Hepatocyte (in vitro differentiated cells): ENCODE data around the gene PCSK6. TPM values are rescaled to one million over a fixed set of nuclear protein-coding genes. Genes with fewer than 3 reads are reported as not detected.

Source experiments
- DNase-seq: peaks from one replicate; pipeline ENCODE4 v3.0.0-alpha.2; 2016; ENCODE audit warnings: low spot score
- H2AFZ ChIP-seq: fragments of 200-600 bp; sonication (generic); 2 replicates; pipeline ENCODE4 v1.6.0; 2016; ENCODE audit warnings: antibody characterized with exemption, mild to moderate bottlenecking
- H3K27ac ChIP-seq: fragments of 200-600 bp; sonication (generic); 2 replicates; pipeline ENCODE4 v1.5.1; 2016; ENCODE audit warnings: mild to moderate bottlenecking
- H3K27me3 ChIP-seq: fragments of 200-600 bp; sonication (generic); 2 replicates; pipeline ENCODE4 v1.6.1; 2016
- H3K36me3 ChIP-seq: fragments of 200-600 bp; sonication (generic); replicated peaks from 2 replicates; pipeline ENCODE4 v1.5.1; 2016; ENCODE audit warnings: low read depth; ENCODE audit not compliant: insufficient read depth
- H3K4me1 ChIP-seq: fragments of 200-600 bp; sonication (generic); 2 replicates; pipeline ENCODE4 v1.5.1; 2016; ENCODE audit warnings: mild to moderate bottlenecking, moderate library complexity; ENCODE audit not compliant: insufficient read depth
- H3K4me2 ChIP-seq: fragments of 200-600 bp; sonication (generic); 2 replicates; pipeline ENCODE4 v1.6.0; 2016
- H3K4me3 ChIP-seq: fragments of 200-600 bp; sonication (generic); 2 replicates; pipeline ENCODE4 v1.5.1; 2016; ENCODE audit warnings: mild to moderate bottlenecking
- H3K79me2 ChIP-seq: fragments of 200-600 bp; sonication (generic); 2 replicates; pipeline ENCODE4 v1.6.0; 2017; ENCODE audit warnings: mild to moderate bottlenecking
- H3K9me2 ChIP-seq: fragments of 200-600 bp; sonication (generic); replicated peaks from 2 replicates; pipeline ENCODE4 v1.6.0; 2017; ENCODE audit warnings: mild to moderate bottlenecking; ENCODE audit not compliant: insufficient read depth
- H3K9me3 ChIP-seq: fragments of 200-600 bp; sonication (generic); 2 replicates; pipeline ENCODE4 v1.5.1; 2016; ENCODE audit warnings: low read depth, mild to moderate bottlenecking
- H4K20me1 ChIP-seq: fragments of 200-600 bp; sonication (generic); 2 replicates; pipeline ENCODE4 v1.6.0; 2016; ENCODE audit warnings: mild to moderate bottlenecking; ENCODE audit not compliant: insufficient read depth, poor library complexity, severe bottlenecking
- CTCF ChIP-seq: fragments of 200-600 bp; sonication (generic); IDR thresholded peaks from 2 replicates; pipeline ENCODE4 v1.5.1; 2016; ENCODE audit warnings: antibody characterized with exemption, mild to moderate bottlenecking; ENCODE audit not compliant: poor library complexity
- EZH2 ChIP-seq: fragments of 200-600 bp; sonication (generic); IDR thresholded peaks from 2 replicates; pipeline ENCODE4 v1.6.1; 2016; ENCODE audit warnings: antibody characterized with exemption, mild to moderate bottlenecking, borderline replicate concordance
- EZH2phosphoT487 ChIP-seq: fragments of 200-600 bp; sonication (generic); IDR thresholded peaks from one replicate; pipeline ENCODE4 v1.6.1; 2018; ENCODE audit warnings: antibody characterized with exemption, mild to moderate bottlenecking, low read depth, moderate library complexity; ENCODE audit not compliant: unreplicated experiment, severe bottlenecking
- WGBS: methylation state at CpG from one replicate; pipeline ENCODE4 v1.1.6; 2016; ENCODE audit warnings: low lambda C conversion rate; ENCODE audit errors: missing lambda C conversion rate; 5-methylcytosine and 5-hydroxymethylcytosine counted together
- polyA plus RNA-seq: library from polyadenylated mRNA; unstranded; fragments of >200 nt; fragmentation: Nextera tagmentation; extraction: Ambion mirVana; gene quantifications from 2 replicates; pipeline ENCODE4 v1.2.1, GENCODE V29; 2016
- total RNA-seq: library from RNA; depleted of rRNA; stranded (reverse); fragments of >200 nt; gene quantifications from 2 replicates; pipeline ENCODE4 v1.2.3, GENCODE V29; 2014

Gene PCSK6
- total and polyA plus RNA-seq, 2 experiments from 2014 or later = 31.7 to 40.5 TPM

- Histone ChIP-seq H3K9me2 (no peaks in the 10 kb centered on the region), H3K9me3 (no peaks in the 10 kb centered on the region), H3K79me2 (no peaks in the 10 kb centered on the region), H3K4me2 (no peak overlapping the region), H3K4me1 (peaks cover 9% of the 10 kb centered on the region), H3K27ac (no peak overlapping the region), H3K27me3 (no peaks in the 10 kb centered on the region), H2AFZ (no peak overlapping the region), H4K20me1 (no peaks in the 10 kb centered on the region), H3K36me3 (no peaks in the 10 kb centered on the region), H3K4me3 (no peak overlapping the region)
- 91% methylated on average over 9 of the region's 9 CpGs for WGBS
- DNase-seq = no peak
- TF ChIP-seq EZH2 (no peak), EZH2phosphoT487 (no peak), CTCF (no peak)
These were observed 13.7 kb upstream of the PCSK6 start for GRCh38 chr15:101503296-101503599.

- Histone ChIP-seq H3K9me3 (no peaks in the 10 kb centered on the region), H4K20me1 (no peaks in the 10 kb centered on the region), H3K36me3 (no peaks in the 10 kb centered on the region), H3K4me1 (peaks cover 9% of the 10 kb centered on the region), H3K27ac (no peak overlapping the region), H3K27me3 (no peaks in the 10 kb centered on the region), H3K4me3 (no peak overlapping the region), H2AFZ (no peak overlapping the region), H3K79me2 (no peaks in the 10 kb centered on the region), H3K4me2 (no peak overlapping the region), H3K9me2 (no peaks in the 10 kb centered on the region)
- TF ChIP-seq EZH2phosphoT487 (no peak), EZH2 (no peak), CTCF (no peak)
- 88% methylated on average over 22 of the region's 23 CpGs for WGBS
- DNase-seq = no peak
These were observed 13.2 kb upstream of the PCSK6 start for GRCh38 chr15:101502572-101503295.

GRCh38 chr15:101501703-101502373 lies 12.3 kb upstream of the PCSK6 start:
- H3K79me2 ChIP-seq = no peaks in the 10 kb centered on the region
- no peak overlapping the region for H2AFZ ChIP-seq
- peaks cover 9% of the 10 kb centered on the region for H3K4me1 ChIP-seq
- peak; percentile 68 for DNase-seq
- WGBS = 36% methylated on average over 23 of the region's 23 CpGs
- peak overlapping the region; percentile 55 for H3K4me2 ChIP-seq
- peak overlapping the region; percentile 59 for H3K27ac ChIP-seq
- H3K27me3 ChIP-seq = no peaks in the 10 kb centered on the region
- no peaks in the 10 kb centered on the region for H3K9me3 ChIP-seq
- no peaks in the 10 kb centered on the region for H3K36me3 ChIP-seq
- TF ChIP-seq EZH2 (no peak), CTCF (peak; percentile 54)
- H4K20me1 ChIP-seq = no peaks in the 10 kb centered on the region
- H3K9me2 ChIP-seq = no peaks in the 10 kb centered on the region
- no peak overlapping the region for H3K4me3 ChIP-seq
